Stimulated activated CD4-positive, alpha-beta T cell treated with anti-CD3 and anti-CD28 coated beads, Interleukin-1b, Interleukin-23, amount 100 ng/mL, for 1 hour (primary cell): ENCODE data around the gene C20orf204.
"Not testable (repeated sequence)": the region's sequence is repeated elsewhere in the genome, so short reads cannot be mapped to it uniquely, and the experiment has no call there.

Experiments
- DNase-seq, 2 donors: peaks; one replicate each; pipeline ENCODE4 v3.0.0-alpha.2; 2020; ENCODE audit warnings: low read depth in 2 of 2

C20orf204 gene, protein sequence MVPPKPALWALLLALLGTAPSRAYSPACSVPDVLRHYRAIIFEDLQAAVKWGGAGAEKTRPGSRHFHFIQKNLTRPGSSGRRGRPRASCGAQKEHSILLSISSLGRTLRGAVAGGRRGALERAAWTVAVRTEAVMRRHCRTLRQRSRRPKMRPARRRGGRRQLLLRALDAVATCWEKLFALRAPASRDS

DNA sequence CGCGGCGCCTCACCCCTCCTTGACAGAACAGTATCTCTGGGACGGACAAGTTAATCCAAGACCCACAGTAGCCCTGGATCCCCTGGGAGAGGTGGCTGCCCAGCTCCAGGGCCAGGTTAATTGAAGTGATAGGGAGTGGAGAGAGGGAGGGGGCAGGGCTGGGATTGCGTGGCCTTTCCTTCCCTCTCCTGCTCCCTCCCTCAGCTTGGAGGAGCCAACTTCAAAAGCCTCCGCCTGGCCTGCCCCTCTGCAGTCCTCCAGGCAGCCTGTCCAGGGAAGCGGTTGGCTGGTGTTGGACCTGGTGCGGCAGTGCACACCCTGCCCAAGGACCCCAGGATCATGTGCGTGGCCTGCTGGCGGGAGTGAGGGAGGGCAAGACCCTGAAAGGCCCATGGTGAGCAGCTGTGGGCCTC is at the start of gene C20orf204:
TSS of gene C20orf204 (plus strand) at position 250 of the 413 bp plus-strand sequence. CDS start at position 392, 142 bp downstream.
- no peak for DNase-seq

DNA sequence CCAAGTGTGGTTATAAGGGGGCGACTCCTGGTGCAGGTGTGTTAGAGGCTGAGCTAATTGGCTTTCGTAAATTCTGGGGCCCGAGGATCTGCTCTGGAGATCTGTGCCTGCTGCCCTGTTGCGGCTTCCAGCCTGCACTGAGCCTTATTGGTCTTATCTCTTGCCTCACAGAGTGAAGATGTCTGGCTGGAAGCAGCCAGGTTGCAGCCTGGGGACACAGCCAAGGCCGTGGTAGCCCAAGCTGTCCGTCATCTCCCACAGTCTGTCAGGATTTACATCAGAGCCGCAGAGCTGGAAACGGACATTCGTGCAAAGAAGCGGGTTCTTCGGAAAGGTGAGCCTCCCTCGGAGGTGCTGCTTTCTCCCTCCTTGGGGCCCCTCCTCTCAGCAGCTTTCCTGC is 35.1 kb upstream of the C20orf204 start:
- no peak for DNase-seq

DNA sequence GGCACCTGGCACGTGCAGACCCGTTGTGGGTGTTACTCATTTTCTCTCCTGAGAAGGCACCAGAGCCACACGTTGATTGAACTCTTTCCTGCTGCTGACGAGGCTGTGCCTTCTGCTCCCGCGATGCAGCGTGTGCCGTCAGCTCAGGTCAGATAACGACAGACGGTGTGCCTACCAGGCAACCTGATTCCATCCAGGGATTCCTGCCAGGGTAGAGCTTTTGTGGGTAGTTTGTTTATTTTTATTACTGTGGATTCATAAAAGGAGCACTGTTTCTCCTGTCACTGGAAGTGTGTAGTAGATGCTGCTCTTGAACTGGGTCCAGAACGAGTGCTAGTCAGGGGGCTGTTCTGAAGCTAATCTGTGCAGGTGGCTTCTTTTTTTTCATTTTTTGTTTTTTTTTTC is 34.4 kb upstream of the C20orf204 start:
- no peak for DNase-seq

DNA sequence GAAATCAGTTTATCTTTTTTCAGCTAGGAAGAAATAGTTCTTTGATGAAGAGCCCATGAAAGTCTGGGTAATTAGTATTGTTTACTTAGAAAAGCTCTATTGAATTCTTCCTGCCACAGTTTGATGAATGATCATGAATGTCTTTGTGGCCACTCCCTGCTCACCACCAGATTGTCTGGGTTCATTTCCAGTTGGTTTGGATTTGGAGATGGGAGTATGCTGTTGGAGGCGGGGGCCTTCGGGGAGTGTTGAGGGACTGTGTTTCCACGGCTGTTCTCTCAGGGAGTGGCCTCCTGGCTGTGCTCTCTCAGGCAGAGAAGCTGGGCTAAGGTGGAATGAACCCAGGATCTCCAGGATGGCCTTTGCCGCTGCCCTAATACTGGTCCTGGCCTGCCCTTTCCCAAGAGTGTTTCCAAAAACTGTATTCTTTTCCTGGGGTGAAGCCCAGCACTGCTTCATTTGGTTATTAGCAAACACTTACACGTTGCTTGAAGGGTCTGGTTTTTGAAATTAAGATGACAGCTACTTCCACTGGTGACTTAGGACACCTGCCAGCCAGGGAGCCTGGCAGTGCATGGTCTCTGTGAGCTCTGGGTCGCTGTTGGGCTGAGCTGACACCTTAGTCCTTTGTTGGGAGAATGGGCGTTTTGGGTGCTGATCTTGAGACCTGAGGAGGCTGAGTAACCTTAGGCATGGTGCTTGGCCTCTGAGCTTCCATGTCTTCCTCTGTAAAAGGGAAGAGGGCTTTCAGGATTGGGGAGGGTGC is 31.8 kb upstream of the C20orf204 start:
- DNase-seq, result no peak

DNA sequence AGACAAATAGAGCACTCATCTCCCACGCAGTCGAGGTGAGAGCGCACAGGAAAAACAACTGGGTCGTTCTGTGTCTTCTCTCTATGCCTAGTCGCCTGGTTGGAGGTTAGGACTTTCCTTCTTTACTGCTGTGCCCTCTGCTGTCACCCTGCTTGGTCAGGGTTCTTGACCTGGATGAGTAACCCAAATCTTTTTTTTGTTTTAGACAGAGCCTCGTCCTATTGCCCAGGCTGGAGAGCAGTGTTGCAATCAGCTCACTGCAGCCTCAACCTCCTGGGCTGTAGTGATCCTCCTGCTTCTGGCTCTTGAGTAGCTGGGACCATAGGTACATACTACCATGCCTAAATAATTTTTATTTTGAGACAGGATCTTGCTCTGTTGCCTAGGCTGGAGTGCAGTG is 30.6 kb upstream of the C20orf204 start:
- no peak for DNase-seq

DNA sequence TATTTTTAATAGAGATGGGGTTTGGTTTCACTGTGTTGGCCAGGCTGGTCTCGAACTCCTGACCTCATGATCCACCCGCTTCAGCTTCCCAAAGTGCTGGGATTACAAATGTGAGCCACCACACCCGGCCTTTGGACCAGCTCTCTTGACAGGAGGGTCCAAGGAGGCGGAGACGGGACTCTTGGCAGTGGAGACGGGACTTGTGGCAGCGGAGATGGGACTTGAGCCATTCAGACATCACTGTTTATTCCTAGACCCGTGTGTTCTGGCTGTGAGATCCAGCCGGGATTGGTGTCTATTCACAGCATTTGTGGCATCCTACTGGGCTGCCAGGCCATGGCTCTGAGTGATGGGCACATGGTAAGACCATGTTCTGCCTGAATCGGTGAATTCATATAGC is 29.5 kb upstream of the C20orf204 start:
- no peak for DNase-seq

DNA sequence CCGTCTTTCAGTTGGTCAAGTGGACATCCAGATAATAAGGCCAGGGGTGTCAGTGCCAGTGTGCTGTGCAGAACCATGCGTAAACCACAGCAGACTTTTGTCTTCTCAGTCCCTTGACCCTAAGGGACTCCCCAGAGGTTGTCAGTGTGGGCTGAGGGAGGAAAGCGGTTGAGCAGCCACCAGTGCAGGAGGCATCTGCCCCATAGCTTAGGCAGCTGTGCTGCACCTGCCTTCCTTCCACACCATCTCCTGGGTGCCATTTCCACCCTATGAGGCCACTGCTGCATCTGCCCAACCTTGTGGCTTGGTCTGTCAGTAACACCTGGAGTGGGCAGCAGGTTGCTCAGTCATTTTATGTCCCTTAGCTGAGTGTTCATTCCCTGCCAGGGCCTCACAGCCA is 29.1 kb upstream of the C20orf204 start:
- DNase-seq, result no peak

DNA sequence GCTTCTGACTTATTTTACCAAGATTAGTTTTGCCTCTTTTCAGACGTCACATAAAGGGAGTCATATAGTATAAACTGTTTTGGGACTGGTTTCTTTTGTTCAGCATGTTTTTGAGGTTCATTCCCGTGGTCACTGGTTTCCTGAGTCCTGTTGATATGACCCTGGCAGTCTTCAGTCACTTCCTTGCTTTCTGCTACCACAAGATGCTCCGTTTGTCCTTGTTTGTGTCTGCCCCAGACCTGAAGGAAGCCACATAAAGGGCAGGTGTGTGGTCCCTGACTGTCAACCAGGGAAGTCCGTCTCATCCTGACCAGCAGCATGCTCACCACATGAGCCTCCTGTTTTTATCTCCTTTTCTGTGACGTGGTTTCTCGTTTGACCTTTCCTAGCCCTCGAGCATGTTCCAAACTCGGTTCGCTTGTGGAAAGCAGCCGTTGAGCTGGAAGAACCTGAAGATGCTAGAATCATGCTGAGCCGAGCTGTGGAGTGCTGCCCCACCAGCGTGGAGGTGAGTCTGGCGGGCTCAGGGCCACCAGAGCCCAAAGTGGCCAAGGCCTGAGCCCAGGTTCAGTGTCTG is 26.1 kb upstream of the C20orf204 start:
- DNase-seq, result no peak

DNA sequence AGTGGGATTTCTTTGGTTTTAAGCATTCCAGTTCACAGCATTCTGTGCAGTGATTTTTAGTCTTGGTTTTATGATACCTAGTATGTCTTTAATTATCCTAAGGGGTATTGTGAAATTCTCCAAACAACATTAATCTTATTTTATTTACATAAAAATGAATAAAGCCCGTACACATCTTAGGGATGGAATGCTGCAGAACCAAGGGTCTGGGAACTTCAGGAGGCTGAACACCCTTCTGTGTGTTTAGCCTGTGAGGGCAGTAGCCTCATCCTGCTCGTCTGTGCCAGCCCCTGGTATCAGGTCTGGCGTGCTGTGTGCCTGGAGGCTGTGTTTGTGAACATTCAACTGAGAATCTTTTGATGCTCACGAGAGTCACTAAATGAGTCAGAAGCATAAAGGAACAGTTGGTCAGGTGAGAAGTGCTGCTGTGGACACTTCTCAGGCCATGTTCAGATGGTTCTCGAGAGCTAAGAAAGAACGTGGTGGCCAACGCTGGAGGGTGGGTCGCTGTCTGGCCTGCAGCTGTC is 25.2 kb upstream of the C20orf204 start:
- DNase-seq, result no peak

DNA sequence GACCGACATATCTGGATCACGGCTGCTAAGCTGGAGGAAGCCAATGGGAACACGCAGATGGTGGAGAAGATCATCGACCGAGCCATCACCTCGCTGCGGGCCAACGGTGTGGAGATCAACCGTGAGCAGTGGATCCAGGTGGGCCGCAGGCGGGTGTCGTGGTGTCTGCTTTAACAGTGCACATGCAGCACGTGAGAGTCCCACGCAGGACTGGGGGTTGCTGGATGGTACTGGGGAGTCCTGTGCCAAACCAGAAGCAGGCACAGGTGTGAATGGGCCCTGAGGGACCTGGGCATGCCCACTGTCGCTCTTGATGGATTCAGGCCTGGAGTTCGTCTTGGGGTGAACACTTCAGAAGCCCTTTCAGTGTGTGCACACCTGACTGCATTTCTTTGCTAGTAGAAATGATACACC is 24.6 kb upstream of the C20orf204 start:
- no peak for DNase-seq

DNA sequence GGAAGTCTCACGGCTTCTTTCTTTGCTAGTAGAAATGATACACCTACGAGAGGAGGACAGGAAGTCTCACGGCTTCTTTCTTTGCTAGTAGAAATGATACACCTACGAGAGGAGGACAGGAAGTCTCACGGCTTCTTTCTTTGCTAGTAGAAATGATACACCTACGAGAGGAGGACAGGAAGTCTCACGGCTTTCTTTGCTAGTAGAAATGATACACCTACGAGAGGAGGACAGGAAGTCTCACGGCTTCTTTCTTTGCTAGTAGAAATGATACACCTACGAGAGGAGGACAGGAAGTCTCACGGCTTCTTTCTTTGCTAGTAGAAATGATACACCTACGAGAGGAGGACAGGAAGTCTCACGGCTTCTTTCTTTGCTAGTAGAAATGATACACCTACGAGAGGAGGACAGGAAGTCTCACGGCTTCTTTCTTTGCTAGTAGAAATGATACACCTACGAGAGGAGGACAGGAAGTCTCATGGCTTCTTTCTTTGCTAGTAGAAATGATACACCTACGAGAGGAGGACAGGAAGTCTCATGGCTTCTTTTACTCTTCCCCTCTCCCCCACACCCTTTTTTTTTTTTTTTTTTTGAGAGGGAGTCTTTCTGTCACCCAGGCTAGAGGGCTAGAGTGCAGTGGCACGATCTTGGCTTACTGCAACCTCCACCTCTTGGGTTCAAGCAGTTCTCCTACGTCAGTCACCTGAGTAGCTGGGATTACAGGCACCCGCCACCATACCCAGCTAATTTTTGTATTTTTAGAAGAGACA is 23.4 kb upstream of the C20orf204 start:
- DNase-seq, result not testable (repeated sequence)

DNA sequence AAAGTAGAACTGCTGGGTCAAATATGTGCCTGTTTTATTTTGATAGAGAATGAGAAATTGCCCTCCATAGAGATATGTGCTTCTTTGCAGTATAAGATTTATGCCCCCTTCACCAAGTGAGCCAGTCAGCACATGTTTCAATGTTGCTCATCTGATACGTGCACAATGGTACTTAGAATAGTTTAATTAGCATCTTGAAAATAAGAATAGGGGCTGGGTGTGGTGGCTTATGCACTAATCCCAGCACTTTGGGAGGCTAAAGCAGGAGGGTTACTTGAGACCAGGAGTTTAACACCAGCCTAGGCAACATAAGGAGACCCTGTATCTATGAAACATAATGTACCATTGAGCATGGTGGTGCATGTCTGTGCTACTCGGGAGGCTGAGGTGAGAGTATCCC is 20.3 kb upstream of the C20orf204 start:
- DNase-seq, result no peak

DNA sequence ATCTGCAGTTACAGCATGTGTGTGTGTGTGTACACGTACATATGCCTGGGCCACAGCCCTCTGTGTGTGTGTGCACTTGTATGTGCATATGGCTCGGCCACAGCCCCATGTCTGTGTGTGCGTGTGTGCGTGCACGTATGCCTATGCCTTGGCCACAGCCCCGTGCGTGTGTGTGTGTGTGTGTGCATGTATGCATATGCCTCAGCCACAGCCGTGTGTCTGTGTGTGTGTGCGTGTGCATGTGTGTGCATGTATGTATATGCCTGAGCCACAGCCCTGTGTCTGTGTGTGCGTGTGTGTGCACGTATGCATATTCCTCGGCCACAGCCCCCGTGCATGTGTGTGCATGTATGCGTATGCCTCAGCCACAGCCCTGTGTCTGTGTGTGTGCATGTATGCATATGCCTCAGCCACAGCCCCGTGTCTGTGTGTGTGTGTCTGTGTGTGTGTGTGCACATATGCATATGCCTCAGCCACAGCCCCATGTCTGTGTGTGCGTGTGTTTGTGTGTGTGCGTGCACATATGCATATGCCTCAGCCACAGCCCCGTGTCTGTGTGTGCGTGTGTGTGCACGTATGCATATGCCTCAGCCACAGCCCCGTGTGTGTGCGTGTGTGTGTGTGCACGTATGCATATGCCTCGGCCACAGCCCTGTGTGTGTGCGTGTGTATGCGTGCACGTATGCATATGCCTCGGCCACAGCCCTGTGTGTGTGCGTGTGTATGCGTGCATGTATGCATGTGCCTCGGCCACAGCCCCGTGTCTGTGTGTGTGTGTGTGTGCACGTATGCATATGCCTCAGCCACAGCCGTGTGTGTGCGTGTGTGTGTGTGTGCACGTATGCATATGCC is 14.6 kb upstream of the C20orf204 start:
- DNase-seq, result no peak

DNA sequence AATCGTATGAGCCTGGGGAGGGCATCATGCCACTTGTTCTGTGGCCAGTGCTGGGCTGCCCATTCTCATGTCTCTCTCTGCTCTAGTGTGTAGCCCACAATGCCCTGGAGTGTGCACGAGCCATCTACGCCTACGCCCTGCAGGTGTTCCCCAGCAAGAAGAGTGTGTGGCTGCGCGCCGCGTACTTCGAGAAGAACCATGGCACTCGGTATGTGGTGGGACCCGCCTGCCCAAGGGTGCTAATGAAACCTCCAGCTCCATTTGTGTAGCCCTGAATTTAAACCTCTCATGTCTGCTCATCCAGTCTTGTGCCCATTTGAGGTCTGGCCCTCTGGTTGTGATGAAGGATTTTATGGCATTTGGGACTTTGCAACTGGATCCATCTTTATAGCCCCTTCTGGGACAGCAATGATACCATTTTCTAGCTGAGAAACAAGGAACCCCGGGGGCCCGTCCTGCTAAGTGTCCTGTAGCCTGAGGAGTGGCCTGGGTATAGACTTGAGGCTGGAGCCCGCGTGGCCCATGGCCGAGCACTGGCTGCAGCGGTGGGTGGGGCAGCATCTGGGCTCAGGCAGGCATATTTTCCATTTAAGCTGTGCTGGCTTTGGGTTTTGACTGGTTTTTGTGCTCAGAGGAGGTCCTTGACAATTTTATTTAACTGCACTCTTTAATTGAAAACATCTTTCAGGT is 13.2 kb upstream of the C20orf204 start:
- DNase-seq, result no peak

DNA sequence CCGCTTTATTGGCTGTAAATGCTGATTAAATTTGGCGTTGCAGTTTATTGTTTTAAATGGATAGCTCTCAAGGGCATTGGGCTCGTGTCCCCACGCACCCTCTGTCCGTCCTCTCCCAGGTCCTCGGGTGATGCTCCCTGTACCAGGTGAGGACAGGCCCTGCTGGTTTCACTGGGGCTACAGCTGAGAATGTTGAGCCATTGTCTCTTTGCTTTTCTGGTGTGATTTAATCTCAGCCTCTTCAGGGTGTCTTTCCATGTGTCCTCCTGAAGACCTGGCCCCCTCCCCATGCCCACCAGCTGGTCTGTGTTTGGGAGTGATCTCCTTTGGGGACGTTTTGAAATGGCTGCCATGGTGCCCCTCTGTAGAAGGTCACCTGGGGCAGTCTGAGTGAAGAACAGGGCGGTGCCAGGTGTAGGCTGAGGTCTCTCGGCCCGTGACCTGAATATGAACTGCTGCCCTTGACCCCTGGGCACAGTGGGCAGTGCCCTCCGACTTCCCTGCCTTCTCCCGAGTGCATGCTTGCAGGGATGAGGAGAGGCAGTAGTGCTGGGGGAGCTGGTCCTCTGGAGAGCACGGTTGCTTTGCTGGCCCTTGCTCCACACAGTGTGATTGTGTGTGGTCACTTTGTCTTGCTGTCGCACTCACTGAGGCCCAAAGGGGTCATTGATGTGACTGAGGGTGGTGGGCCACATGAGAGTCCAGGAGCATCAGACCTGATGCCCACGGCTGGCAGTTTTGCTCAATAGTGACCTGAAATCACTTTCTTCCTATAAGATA is 12.4 kb upstream of the C20orf204 start:
- DNase-seq, result no peak

DNA sequence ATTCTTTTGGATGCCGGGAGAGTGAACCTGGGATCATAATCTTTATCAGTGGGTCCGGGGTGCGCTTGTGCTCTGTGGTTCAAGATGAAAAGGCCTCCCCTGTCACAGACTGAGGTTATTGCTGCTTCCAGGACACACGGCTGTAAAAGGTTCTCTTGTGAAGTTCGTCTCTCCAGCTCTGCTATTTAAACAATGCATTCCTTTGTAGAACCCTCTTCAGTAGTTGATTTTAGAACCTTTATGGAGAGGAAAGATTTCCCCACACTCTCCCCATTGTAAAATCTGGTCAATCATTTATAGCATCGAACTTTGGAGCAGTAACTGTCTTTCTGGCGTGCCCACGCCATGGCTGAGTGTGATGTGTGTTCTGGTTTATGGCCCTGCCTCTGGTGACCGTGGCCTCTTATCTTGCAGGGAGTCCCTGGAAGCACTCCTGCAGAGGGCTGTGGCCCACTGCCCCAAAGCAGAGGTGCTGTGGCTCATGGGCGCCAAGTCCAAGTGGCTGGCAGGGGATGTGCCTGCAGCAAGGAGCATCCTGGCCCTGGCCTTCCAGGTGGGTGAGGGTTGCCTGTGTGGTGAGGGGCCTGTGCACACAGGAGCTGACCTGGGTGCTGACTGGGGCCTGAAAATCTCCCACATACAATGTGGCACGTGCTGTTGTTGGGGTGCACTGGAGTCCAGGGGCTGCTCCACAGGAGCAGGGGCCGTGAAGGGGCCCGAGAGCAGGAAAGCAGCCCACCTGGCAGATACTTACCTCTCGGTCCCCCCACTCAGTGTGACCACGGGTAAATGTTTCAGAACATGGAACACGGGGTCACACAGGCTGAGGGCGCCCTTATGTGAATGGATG is 11.6 kb upstream of the C20orf204 start:
- no peak for DNase-seq

DNA sequence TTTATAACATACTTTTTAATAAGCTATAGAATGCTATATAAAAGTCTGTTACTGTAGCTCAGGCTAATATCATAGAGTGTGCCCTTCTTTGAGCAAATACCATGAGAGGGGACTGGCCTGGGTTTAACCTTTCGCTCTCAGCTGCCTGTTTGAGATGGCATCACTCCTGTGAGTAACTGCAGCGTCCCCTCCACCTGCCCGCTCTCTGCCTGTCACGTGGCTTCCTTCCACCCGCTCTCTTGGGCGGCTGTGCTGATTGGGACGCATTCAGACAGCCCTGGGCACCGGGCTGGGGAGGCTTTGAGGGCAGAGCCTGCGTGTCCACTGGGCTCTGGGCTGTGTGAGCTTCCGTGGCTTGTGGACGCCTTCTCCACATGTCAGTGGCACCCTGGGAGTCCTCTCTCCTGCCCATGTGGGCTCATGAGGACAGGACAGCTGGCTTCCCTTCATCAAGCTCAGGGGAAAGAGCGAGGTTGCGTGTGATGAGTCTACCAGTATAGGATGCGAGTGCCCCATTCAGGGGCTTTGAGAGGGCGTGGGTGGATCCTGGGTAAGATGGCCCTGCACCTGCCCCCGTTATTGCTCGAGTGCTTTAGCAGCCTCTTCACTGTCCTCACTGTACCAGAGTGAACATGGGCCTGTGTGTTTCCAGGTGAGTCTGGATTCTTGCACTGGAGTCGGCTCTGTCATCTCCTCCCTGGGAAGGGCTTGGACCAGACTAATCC is 10.7 kb upstream of the C20orf204 start:
- no peak for DNase-seq

DNA sequence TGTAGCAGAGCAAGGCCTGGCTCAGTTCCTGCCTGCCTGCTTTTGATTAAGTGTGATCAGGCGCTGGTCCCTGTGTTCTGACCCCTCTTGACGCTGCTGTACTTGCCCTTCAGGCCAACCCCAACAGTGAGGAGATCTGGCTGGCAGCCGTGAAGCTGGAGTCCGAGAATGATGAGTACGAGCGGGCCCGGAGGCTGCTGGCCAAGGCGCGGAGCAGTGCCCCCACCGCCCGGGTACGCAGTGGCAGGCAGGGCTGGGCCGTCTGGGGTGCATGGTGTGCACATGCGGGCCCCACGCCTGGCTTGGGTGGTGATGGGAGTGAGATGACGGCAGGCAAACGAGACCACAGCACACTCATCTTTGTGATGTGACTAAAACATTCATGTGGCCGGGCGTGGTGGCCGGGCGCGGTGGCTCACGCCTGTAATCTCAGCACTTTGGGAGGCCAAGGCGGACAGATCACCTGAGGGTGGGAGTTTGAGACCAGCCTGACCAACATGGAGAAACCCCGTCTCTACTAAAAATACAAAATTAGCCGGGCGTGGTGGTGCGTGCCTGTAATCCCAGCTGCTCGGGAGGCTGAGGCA is 10.1 kb upstream of the C20orf204 start:
- no peak for DNase-seq
